NCI-H1105 (cell line): ENCODE results near the gene RRP8.

Experiments used
- DNase-seq: peaks from one replicate; lab custom pipeline; 2025; lab: John Stamatoyannopoulos, UW

Gene RRP8

DNA sequence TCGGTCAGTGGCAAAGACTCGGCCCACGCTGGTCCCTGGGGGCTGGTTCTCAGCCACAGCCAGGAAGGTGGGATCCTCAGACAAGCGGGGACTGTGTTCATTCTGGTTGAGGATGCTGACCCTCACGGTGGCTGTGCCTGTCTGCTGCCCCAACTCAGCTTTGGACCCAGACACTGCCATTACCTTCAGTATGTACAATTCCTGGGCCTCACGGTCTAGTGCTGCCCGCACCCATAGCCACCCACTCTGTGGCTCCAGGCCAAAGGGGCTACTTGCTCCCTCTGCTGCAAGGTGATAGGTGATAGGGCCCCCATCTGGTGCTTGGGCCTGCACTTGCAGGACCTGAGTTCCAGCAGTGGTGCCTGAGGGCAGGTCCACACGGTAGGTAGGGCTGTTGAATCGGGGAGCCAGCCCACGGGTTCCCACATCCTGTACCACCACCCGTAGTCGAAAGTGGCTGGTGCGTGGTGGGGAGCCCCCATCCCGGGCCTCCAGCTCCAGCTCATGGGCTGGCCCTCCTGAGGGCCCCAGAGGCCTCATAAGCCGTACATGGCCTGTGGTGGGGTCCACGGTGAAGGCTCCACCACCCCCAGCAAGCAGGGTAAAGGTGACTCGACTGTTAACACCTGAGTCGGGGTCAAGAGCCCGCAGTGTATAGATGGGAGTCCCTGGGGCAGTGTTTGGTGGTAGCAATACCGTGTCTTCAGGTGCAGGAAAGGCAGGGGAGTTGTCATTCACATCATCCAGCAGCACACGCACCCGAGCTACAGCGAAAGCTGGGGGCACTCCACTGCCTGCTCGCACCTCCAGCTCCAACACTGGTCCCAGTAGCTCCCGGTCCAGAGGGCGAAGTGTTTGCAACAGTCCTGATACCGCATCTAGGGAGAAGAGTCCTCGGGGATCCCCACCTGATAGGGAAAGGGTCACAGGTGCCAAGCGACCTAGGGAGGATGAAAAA, 29.0 kb upstream of the RRP8 start:
- DNase-seq: no peak

DNA sequence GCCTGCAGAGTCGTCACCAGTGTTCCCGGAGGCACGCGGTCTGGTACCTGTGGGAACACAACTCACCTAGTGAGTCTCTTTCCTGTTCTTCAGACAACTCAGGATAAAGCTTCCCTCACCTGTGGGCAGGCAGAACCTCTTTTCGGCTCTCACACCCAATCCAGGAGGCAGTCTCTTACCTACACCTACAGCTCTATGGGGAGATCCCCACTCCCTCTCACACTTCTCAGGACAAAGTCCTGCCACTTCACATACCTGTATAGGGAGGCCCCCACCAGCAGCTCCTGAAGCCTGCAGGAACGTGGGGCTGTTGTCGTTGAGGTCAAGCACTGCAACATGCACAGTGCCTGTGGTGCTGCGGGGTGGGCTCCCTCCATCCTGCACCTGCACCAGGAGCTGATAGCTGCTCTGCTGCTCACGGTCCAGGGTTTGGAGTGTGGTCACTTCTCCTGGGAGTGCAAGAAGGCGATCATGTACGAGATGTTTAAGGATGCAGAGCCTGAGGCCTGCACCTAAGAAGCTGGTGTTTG, 28.0 kb upstream of the RRP8 start:
- DNase-seq: no peak

DNA sequence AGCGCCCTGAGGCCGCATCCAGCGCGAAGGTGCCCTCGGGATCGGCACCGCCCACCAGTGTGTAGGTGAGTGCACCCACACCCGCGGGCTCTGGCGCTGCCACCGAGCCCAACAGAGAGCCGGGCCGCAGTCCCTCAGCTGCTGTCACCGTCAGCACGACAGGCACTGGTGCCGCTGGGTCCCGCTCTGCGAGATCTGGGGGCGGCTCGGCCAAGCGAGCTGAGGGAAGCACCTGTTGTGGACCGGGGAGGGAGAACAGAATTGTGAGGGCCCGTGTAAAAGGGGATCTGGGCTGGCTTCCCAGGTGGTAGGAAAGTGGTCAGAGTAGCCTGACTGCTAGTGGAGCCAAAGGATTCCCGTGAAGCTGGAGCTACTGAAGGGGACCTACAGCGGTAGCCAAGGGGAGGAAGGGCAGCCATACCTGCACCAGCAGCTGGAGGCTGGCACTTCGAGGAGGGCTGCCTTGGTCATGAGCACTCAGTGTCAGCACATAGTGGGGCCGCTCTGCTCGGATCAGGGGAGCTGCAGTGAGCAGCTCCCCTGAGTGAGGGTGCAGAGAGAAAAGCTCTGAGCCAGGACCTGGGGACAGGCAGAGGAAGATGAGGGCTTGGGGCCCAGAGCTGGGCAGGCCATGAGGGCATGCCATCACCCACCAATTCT, 27.3 kb upstream of the RRP8 start:
- peak; percentile 18 for DNase-seq

DNA sequence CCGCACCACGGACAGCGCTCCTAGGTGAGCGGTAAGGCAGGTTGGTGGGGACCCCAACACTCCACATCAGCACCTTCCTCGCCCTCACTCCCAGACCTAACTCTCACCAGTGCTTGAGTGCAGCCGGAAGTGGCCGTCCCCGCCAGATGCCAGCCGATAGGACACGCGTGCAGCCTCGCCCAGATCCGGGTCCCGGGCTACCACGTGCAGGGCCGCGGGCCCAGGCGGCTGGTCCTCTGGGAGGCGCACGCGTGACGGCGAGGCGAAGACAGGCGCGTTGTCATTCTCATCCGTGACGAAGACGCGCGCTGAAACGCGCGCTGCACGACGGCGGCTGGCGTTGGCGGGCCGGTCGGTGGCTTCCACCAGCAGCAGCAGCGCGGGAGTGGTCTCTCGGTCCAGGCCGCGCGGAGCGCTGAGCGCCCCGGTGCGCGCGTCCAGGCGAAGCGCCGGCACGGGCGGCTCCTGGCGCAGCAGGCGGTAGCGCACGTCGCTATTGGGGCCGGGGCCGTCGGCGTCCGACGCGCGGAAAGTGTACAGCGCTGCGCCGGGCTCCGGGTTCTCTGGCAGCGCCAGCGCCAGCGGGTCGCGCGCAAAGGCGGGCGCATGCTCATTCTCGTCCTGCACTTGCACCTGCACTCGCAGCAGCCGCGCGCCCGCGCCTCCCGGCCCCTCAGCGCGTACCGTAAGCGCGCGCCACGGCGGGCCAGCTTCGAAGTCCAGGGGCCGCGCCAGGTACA, 26.6 kb upstream of the RRP8 start:
- DNase-seq: no peak

DNA sequence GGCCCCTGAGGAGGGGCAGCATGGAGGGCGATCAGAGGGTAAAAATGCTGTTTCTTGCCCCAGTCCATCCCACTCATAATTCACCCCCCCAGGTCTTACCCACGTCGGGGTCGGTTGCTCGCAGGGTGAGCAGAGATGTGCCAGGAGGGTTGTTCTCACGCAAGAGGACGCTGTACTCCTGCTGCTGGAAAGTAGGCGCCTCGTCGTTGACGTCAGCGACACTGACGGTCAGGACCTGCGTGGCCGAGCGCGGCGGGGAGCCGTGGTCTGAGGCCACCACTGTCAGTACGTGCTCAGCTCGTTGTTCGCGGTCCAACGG, 26.1 kb upstream of the RRP8 start:
- no peak for DNase-seq

DNA sequence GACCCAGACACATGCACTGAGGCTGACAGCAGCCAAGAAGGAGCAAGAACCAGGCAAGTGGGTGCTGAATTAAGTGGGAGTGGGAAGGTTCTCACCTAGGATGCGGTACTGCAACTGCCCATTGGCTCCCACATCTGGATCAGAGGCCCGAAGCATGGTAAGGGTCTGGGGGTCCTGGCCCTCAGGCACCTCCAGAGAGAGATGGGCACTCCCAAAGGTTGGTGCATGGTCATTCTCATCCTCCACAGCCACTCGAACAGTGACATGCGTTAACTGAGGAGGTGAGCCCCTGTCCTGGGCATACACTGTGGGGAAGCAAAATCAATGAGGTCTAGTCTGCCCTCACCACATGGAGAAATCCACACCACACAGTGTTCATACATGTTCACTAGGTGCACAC, 25.1 kb upstream of the RRP8 start:
- no peak for DNase-seq

DNA sequence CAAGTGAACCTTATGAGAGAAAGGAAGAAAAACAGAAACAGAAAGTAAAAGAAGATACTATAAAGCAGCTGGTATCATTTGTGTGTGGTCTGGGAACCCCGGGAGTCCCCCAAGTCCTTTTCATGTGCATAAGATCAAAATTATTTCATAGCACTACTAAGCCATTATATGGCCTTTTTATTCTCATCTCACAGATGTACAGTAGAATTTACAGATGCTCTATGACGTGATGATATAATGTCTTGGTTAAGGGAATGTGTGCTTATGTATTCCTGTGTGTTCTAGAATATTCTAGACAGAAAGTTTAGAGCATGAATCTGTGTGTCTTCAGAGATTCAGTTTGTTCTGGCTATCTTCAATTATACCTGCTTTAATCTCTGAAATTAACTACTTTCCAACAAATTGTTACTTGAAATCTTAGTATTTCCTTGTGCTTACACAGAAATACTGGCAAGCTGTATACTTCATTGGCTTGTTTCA, 24.4 kb upstream of the RRP8 start:
- no peak for DNase-seq

DNA sequence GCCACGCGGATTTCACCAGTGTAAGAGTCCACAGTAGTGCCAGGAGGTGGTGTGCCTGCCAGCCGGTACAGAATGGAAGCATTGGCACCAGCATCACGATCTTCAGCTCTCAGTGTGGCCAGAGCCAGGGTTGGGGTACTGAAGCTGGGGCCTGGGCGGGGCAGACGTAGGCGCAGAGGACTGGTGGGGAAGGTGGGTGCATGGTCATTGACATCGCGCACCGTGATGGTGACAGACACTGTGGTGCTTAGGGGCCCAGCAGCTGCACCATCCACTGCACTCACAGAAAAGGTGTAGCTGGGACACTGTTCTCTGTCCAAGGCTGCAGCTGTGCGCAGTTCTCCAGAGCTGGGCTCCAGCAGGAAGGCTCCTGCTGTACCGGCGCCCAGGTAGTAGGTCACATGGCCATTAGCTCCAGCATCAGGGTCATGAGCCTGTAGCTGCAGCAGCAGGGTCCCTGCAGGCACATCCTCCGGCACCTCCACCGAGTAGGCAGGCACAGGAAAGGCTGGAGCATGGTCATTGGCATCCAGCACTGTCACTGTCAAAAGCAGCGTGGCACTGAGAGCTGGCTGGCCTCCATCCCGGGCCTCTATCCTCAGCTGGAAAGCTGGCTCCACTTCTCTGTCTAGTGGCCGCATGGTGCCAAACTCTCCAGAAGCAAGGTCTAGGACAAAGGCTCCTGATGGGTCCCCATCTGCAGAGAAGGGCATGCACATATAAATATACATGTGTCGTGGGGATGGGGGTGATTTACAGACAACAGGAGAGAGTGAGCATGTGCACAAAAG, 23.8 kb upstream of the RRP8 start:
- no peak for DNase-seq

DNA sequence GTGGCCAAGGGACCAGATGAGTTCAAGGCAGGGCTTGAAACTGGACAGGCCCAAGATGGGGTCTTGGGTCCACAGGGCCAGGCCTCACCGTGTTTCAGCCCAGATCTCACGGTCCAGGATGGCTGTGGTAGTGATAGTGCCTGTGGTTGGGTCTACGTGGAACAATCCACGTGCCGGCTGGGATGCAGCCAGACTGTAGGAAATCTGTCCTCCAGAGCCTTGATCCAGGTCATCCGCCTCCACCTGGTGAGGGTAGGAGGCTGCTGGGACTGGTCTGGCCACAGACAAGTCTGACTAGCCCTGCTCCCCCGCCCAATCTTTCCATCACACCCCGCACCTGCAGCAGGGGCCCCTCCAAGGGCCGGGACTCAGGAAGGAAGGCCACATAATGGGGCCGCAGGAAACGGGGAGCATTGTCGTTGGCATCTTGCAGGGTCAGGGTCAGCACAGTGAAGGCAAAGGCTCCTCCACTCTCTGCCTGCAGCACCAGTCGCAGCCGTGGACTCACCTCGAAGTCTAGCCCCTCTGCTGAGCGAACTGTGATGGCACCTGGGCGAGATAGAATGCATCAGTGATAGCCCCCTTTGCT, 22.5 kb upstream of the RRP8 start:
- DNase-seq: no peak

DNA sequence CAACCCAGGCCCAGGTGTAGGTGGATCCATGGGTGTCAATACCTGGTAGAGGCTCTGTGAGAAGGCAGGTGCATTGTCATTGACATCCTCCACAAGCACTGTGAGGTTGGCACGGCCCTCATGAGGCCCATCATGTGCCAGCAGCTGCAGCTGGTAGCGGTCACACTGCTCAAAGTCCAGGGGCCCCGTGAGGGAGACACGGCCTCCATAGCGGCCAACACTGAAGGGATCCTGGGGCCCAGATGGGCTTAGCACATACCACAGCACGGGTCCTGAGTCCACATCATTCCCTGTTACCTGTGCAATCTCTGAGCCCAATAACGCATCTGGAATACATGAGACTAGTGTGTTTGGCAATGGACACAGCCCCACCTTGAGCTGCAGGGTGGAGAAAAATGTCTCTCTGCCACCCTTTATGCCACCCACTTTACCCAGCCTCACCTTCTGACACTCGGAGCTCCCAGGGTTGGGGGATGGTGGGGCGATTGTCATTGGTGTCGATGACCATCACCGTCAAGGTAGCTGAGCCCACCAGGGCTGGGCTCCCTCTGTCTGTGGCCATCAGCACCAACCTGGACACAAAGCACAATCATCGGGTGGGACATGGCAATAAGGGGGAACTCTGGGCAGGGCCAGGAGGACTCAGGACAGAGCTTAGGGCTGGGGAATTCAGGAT, 21.9 kb upstream of the RRP8 start:
- DNase-seq: no peak

DNA sequence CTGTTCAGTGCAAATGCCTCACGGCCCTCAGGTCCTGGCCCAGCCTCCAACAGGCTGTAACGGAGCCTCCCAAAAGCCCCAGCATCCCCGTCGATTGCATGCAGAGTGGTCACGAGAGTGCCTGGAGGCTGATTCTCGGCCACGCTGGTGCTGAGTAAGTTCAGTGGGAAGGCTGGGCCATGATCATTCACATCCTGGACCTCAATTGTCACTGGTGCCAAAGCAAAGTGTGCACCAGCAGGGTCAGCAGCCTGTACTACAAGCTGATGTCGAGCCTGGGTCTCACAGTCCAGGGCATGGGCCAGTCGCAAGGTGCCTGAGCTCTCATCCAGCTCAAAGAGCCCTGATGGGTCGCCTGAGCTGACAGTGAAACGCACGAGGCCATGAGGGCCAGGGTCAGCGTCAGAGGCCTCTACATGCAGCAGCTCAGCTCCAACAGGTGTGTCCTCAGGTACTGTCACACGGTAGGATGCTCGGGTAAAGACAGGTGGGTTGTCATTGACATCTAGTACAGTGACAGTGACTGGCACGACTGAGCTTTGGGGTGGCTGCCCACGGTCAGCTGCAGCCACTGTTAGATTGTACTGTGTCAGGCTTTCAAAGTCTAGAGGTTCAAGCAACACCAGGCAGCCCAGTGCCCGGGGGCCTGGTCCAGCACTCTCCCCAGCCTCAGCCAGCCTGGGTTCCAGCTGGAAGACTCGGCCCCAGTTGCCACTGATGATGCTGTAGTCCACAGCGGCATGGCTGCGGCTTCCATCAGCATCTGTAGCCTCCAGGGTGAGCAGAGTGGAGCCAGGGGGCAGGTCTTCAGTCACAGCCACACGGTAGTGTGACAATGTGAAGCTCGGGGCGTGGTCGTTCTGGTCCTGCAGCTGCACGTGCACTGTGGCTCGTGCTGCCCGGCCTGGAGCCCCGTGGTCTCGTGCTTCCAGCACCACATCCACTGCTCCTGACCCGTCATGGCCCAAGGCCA, 20.3 kb upstream of the RRP8 start:
- DNase-seq: no peak

DNA sequence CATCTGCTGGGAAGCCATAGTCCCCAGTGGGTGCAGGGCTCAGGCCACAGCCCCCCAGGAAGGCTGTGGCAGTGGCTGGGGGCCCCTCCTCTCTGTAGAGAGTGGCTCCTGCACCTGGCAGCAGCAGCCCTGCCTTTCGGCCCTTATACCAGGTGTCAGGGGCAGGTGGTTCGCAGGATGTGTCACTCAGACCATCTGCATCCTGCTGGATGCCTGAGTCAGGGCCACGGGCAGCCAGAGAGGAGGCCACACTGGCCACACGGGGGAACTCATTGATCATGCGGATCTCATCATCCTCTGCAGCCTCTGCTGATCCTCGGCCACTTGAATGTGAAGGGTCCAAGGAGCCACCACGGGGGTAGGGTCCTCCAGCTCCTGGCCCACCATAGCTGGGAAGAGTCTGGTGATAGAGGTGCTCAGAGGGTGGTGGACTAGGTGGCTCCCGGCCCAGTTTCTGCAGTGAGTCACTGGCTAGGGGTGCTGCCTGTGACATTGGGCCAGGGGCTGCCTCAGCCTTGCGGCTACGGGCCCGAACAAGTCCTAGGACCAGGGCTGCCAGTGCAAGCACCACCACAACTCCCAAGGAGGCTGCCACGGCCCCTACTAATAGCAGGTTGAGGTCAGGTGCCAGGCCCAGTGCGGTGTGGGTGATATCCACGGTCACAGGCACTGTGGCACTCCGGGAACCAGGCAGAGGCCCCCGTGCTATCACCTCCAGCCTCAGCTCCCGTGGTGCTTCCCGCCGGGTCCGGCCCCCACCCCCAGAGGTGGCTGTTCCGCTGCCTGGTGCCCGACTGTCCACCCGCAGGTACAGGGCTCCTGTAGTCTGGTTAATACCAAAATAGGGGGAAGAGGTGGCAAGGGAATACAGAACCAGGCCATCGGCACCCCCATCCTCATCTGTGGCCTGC, 19.1 kb upstream of the RRP8 start:
- DNase-seq: no peak

DNA sequence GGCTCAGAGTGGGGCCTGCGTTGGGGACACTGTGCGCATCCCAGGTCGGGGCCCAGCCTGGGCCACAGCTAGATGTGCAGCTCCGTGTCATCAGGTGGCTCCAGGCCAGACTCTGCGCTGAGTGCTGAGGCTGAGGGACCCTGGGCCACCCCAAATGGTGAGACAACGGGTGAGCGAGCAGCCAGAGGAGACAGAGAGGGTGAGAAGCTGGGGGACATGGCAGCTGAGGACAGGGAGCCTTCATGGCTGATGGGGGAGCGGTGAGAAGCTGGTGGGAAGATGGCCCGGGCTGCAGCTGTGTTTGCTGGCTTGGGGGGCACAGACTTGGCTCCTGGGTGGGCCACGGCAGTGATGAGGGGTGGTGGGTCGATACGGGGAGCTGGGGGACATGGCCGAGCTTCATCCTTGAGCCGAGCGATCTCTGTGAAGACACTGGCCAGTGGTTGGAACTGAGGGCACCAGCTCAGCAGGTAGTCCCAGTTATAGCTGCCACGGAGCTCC, 18.3 kb upstream of the RRP8 start:
- DNase-seq: no peak

DNA sequence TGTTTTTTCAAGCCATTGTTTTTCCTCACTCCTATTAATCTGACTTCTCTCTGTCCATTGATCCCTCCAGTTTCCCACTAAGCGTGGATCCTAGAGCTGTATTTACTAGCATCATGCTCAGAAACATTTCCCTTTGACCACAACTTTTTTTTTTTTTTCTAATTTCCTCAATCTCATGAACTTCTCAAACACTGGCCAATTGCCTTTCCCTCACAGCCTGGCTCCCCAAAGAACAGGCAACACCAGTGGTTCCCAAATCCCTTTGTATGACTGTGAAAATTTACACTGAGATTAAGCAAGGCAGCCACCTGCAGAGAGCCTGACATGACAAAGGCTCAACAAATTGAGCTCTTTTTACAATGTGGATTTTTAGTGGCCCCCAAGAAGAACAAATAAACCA, 17.2 kb upstream of the RRP8 start:
- DNase-seq: no peak

DNA sequence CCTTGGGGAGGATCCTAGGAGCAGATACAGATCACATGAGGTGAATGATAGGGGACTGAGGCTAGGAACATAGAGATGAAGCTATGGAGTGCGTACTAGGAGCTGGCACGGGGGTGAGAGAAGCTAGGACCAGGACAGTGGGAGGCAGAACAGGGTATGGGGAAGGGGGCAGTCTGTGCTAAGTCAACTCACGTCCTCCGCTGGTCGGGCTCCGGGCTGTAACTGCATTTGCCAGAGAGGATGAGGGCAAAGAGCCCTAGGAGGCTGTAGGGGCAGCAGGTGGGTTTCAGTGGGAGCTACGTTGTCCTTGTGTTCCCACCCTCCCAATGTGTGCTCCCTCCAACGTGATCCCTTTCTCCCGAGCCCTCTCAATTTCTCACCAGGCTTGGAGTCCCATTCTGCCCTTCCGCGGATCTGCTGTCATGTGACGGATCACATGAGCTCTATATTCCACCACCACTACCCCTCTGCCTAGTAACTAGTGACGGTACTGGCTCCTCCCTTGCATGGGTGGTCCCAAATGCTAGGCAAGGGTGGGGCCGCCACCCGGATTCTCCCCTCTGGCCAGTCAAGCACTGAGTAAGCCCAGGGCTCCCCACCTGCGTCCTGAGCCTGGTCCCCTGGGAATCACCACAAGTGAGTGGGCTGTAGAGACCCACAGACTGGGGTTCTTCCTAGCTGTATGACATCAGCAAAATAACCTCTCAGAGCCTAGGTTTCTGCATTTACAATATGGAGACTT, 15.8 kb upstream of the RRP8 start, which contains the start of gene TPP1:
Gene TPP1 (minus strand): TSS at position 419 of the 742 bp plus-strand sequence. CDS start 22 bp downstream, at position 397.
- DNase-seq: peak; percentile 85

DNA sequence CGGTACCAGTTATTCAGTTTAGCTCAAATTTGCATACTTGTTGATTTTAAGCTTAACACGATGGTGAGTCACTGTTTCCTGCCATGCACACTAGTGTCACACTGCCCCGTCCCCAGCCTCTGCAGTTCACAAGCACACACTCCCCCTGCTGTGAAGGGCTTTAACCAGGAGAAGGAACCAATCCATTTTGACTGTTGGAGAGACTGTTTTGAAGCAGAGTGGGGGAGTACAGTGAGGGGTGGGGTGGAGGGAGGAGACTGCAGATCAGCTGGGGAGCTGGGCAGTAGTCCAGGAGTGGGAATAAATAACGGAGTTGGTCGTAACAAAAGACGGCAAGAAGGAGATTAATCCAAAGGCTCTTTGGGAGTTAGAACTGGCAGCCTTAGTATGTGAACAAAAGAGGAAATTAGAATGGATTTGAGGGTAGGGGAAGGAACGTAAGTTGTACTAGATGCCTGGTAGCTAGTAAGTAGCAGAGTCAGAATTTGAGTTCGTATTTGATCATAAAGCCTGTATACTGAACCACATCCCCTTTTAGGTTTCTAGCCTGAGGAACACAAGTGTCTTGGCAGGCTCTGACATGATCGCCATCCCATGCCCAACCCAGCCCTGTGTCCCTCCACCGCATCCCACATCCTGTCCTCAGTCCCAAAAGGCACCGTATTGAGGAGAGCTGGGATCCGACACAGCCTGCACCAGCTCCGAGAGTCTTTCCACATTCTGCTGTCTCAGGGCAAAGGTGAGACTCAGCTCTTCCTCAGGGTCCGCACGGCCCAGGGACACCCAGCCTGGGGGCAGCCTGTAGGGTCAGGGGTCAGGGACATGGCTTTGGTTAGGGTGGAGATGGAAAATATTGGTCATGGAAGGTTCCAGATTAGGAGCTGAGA, 14.9 kb upstream of the RRP8 start:
- DNase-seq: no peak
